Hematopoietic multipotent progenitor cell (in vitro differentiated cells): Measurements from ENCODE around the gene POMC. TPM values are rescaled to one million over a fixed set of nuclear protein-coding genes. Genes with fewer than 3 reads are reported as not detected.
A peak's percentile ranks its signal among the peaks of the same experiment; 100 is the strongest.
"Not testable (repeated sequence)": the region's sequence is repeated elsewhere in the genome, so short reads cannot be mapped to it uniquely, and the experiment has no call there.

Experiments
- DNase-seq, 3 donors: peaks; one replicate each; pipeline ENCODE4 v3.0.0-alpha.2; 2011 to 2015; ENCODE audit warnings: low read depth in 2 of 3, low spot score in 2 of 3
- total RNA-seq: library from RNA; depleted of rRNA; stranded (reverse); fragments of >200 nt; gene quantifications from one replicate; pipeline ENCODE4 v1.2.3, GENCODE V29; 2012

POMC gene
- 23.4 TPM for total RNA-seq

DNA sequence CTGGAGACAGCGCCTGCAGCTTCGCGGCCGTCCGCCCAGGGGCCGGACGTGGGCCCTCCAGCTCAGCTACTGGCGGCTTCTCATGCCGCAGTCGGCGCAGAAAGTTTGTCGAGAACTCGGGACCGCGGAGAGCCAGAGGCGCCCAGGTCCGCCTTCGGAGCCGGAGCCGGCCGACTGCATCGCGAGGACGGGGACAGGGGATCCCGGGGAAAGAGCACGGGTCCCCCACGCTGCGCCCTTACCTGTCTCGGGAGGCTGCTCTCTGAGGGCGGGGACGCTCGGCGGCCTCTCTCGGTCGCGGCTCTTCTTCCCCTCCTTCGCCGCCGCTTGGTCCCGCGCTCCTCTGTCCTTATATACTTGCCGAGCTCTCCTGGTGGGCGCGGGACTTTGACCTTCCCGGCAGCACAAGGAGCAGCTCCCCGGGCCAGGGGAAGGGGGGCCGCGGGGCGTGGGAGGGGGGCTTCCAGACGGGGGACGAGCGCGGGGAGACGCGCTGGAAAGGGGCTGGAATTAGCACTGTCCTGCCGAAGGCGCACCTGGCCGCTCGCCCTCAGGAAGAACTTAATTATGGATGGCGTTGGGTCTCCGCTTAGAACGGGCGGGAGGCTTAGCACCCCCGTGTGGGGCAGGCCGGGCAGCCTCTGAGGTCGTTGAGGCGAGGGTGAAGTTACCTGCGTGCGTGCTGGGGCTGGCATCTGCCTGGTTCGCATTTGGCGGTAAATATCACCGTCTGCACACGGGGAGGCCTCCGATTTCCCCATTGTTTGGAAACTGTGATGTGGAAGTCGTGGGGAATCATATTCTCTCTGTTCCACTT, at the start of gene POMC:
Gene POMC, minus strand, starts transcription at position 325 of the 817 bp plus-strand sequence. CDS start 3,808 bp downstream, outside the sequence.
- DNase-seq: peak in 2 of 3 donors; percentile 28 to 51

DNA sequence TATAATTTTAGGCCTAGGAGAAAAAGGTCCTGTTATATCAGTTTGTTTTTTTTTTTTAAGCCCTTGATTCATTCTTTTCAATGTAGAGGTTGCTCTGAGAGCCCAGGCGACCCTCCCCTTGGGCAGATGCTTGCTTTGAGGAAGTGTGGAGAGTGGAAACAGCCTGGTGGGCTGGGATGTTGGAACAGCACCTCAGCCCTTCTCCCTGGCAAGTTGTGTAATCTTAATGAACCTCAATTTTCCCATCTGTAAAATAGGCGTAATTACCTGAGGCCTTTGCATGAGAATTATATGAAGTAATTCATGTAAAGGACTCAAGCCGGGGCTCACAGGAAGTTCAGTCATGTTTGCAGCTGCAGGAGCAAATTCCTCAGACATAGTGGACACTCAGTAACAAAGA, 49.7 kb upstream of the POMC start:
- peak in 1 of 3 donors; percentile 30 for DNase-seq

DNA sequence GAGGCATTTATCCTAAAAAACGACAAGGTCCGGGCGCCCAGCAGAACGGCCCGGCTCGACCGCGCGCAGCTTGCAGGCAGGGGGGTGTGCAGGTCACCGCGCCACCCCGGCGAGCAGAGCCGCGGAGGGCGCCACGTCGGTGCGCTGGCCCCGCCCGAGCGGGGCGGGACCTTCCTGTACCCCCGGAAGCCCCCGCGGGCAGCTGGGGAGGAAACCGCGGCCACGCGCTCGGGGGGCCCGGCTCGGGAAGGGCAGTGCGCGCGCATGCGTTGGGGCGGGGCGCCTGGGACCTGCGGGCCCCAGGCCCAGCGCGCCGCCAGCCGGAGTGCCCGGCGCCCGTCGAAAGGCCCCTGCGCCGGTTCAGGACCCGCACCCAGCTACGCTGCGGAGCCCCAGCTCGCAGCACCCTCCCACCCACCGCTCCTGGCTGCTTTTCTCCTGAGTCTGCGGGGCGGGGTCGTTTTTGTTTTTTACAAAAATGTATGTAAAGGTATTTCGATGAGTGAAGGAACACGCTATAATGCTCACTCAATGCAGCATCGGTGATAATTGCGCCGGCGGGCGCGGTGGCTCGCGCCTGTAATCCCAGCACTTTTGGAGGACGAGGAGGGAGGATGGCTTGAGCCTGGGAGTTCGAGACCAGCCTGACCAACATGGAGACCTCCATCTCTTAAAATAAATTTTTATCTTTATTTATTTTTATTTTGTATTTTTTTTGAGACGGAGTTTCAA, 47.7 kb upstream of the POMC start:
- peak; percentile 62 to 87 (median 87) for DNase-seq

DNA sequence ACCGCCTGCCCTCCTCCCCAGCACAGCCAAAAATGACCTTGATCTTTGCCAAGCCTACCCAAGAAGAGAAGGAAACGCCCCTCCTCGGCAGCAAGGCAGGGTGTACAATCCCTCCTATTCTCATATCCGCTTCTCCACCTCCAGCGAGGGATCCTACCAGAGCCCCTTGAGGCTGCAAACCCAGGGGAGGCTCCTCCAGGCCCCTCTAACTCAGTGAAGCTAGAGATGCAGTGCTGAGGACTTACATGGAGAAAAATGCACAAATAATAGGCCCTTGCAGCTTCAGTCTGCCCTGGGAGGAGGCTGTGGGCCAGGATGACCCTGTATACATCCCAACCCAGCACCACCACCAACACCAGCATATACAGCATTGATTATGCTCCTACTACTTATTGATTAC, 46.9 kb upstream of the POMC start:
- DNase-seq: no peak

DNA sequence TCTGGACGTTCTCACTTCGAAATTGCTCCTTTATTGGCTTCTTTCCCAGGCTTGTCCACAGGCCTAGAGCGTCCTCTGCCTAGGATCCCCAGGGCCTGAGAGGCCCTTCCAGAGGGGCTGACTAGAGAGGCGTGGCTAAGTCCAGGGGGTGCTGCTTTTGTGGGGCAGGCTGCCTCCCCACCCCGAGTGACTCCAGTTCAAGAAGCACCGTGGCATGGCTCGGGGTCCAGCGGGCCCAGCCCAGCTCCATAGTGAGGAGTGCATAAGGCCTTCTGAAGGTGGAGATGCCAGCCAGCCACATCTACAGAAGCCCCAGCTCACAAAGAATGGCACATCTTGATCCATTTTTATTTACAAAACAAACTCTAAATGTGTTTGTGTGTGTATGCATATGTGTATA, 44.8 kb upstream of the POMC start:
- no peak for DNase-seq

DNA sequence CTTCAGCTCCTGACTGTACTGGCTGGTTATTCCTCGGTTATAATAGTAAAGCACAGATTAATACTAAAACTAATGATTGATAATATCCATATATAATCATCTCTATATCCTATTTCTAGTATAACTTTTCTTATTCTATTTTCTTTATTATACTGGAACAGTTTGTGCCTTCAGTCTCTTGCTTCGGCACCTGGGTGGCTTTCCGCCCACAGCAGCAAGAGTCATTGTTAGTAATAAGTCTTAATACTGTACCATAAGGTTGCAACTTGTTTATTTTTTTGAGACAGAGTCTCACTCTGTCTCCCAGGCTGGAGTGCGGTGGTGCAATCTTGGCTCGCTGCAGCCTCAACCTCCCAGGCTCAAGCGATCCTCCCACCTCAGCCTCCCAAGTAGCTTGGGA, 42.5 kb upstream of the POMC start:
- not testable (repeated sequence) for DNase-seq

DNA sequence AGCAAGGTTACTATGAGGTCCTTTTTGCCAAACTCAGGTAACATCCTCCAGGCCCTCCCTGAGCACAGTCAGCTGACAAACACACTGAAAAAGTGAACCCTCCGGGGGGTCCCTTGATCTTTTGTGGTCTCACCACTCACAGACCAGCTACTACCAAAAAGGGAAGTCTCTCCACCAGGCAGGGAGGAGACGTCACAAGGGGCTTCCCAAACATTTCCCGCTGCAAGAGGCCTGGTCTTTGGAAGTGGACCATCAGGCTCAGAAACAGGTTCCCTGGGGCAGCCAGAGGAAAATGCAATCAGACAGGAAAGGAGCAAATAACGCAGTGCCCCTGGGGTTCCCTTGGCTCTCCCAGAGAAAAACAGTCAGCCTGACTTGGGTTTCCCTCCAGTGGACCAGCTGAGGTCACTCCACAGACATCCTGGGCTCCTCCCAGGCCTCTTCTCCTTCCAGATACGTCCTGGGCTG, 38.7 kb upstream of the POMC start:
- DNase-seq: peak in 2 of 3 donors; percentile 77 to 85

DNA sequence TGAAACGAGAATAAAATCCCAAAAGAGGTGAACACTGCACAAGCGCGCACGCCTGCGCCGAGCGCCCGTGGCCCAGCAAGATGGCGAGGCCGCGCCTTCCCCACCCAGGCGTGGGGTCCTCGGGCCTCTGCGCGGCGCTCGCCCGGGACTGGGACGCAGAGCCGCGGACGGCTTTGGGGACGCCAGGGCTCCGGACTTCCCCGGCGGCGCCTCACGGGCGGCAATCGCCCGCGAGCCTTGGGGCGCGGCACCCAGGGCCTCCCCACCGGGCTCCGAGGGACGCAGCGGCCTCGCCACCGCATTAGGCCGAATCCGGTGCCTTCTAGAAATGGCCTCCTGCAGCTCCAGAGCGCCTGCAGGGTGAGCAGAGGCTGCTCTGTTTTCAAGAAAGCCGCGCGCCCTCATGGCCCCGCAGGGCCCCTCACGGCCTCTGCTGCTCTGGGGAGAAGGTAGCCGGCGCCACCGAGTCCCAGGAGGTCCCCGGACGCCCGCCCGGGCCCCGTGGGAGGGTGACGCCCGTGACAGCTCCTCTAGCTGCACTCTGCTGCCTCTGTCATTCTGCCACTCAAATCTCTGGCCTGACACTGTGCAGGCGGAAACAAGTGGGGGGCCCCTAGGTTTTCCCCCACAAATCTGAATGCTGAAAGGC, 35.9 kb upstream of the POMC start:
- peak in 1 of 3 donors; percentile 34 for DNase-seq

DNA sequence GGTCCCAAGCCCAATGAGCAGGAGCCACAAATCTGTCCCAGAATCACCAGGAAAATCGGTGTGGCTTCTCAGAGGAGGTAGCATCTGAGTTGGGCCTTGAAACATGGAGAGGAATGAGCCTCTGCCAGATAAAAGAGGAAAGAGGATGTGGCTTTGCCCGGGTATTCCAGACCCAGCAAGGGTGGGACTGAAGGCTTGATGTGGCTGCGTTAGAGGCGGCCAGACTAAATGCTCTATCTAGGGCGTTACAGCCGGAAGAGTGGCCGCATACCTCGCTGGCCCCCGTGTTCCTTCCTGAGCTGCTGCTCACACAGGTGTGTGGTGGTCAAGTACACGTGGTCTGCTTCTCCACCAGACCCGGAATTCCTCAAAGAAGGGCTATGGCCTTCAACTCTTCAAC, 33.9 kb upstream of the POMC start:
- DNase-seq: no peak

DNA sequence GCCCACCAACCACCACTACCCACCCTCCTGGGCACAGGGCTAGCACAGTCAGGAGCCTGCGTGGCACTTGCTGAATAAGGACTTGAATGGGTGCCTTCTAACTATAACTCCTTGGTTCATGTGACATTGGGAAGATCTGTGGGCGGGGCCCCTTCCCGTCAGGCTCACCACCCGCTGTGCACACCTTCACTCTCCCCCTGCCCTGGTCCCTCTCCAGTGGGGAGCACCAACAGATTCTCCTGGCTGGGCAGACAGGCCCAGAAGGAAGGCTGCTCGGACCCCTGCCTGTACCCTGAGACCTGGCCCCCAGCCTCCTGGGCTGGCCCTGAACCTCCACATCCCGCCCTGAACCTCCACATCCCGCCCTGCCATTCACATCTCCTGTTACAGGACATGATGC, 33.4 kb upstream of the POMC start:
- no peak for DNase-seq

DNA sequence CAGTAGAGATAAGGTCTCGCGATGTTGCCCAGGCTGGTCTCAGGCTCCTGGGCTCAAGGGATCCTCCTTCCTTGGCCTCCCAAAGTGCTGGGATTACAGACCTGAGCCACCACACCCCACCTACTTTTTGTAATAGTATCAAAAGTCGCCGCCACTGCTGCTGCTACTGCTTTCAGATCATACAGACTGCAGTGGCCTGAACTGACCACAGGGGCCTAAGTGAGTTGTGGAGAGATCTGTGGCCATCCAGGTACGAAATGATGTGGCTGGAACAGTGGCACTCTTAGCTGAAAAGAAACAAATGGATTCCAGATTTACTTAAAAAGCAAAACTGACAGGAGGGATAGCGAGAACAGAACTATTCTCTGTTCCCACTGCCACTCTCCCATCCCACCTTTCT, 32.9 kb upstream of the POMC start:
- DNase-seq: no peak

DNA sequence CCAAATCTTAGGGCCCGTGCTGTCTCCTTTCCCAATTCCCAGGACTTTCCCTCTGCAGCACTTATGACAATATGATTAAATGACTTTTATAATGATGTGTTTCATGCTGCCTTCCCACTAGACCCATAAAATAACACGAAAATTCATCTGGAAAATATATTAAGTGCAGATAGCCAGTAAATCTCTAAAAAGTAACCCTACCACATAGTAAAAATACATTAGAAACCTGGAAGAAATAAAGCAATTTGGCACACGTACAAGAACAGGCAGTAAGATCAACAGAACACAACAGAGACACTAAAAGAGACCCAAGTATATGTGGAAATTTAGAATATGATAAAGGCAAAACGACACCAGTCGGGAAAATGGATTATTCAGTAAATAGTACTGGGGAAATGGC, 30.2 kb upstream of the POMC start:
- no peak for DNase-seq

DNA sequence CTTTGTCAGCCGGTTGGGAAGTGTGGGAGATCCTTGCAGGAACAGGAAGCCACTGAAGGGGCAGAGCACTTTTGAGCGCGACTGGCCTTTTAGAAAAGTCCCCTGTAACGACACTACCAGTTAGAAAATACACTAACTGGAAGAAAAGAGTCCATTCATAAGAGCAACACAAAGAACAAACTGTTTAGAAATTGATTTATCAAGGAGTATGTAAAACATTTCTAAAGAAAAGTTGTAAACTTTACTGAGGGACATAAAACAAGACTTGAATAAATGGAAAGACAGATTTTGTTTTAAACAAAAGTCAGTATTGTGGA, 29.8 kb upstream of the POMC start:
- no peak for DNase-seq

DNA sequence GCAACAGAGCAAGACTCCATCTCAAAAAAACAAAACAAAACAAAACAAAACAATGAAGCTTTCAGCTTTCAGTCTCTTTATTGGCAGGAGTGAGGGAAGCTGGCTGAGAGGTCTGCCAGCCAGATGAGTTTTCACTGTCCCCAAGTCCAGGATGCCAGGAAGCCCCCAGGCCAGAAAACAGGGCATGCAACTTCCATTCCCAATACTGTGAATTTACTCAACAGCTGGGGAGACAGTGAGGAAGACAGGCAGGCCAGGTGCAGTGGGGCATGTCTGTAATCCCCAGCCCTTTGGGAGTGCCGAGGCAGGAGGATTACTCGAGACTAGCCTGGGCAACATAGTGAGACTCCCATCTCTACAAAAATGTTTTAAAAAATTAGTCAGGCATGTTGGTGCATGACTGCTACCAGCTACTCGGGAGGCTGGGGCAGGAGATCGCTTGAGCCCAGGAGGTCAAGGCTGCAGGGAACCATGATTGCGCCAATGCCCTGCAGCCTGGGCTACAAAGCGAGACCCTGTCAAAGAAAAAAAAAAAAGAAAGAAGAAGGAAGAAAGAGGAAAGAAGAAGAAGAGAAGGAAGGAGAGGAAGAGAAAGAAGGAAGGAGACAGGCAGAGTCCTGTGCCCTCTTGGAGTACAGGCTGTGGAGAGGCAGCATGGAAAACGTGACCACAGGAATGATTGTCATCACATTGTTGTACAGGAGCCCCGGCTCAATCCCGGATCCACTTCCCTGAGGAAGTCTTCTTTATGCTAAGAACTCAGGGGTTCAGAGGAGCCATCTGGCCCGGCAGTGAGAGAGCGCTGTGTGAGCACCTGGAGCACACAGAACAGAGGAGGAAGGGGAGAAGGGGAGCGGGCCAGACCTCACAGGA, 29.2 kb upstream of the POMC start:
- DNase-seq: no peak

DNA sequence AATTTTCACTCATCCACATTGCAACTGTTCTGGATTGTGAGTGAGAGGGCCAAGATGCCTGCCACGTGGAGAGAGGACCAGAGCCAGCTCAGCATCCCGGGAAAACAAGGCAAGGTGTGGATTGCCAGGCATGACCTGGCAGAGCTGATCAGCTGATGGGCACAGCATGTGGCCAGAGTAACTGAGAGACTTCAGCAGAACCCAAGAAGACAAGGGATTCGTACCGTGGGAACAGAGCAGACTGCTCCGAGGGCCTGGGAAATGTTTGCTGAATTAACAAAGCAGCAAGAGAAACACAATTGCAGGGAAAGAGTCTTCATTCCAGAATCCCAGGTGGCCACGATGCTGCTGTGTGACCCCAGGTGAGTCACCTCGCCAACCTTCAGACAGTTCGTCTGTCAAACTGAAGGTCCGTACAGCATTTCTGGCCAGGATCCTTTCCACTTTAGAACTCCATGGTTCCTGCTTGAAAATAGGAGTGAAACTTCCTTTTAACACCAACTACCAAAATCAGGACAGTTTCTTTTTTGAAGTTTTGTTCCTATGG, 26.3 kb upstream of the POMC start:
- no peak for DNase-seq

DNA sequence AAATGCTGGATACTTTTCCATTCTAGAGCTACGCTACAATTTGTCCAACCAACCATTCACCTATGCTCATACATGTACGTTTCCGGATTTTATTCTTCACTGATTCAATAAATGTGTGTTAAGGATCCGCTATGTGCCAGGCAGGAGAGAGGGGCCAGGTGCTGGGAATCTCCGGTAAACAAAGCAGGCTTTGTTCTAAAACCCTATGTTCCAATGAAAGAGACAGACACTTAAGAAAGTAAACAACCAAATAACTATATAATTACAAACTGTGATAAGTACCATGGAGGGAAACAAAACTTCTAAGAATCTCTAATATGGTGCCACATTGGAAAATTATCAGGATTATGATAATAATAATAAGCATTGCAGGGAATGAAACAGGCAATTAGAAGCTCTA, 22.2 kb upstream of the POMC start:
- no peak for DNase-seq

DNA sequence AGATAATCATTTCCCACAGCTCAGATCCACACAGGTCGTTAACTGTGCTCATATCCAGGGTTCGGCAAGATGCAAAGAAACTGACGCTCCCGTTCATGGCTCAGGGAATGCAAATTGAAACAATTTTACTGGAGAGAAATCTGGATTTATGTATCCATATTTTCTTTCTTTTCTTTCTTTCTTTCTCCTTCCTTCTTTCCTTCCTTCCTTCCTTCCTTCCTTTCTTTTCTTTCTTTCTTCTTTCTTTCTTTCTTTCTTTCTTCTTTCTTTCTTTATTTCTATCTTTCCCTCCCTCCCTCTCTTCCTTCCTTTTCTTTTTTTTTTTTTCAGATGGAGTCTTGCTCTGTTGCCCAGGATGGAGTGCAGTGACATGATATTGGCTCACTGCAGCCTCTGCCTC, 20.0 kb upstream of the POMC start:
- DNase-seq: no peak

DNA sequence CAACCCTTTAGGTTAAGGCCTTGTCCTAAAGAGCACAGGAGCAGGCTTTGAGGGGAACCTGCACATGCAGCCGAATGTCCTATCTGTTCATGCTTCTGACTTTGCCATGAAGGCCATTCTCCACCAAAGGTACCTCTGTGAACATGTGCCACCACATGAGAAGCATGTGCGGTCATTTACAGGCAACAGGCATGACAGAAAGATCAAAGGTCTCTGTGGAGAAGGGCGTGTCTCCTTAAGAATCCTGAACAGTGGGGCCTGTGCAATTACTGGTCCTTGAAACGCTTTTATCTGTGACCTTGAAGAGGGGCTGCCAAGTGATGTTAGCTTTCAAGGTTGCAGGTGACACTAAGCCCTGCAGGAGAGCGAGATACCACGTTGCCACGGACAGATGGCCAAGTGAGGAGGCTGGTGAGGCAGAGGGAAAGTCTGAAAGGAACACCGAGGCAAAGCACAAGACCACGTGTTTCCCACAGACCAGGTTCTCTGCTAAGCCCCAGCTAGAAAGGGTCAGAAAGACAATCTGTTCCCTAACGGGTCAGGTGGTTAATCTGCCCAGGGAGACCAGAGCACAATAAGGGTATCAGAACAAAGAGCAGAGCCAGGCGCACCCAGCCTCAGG, 19.5 kb upstream of the POMC start:
- DNase-seq: no peak

DNA sequence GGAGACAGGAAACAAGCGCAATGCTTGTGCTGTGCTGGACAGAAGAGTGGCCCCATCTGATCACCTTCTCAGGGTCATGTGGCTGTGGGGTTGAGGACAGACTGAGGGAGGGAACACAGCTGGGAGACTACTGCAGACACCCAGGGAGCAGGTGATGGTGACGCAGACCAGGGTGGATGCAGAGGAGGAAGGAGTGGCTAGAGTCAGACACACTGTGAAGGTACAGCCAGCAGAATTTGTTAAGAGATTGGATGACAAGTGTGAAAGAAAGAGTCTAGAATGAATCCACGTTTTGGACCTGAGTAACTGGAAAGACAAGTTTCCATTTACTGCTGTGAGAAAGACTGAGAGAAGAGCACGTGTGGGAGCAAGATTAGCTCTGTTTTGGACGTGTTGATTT, 15.9 kb upstream of the POMC start:
- DNase-seq: no peak

DNA sequence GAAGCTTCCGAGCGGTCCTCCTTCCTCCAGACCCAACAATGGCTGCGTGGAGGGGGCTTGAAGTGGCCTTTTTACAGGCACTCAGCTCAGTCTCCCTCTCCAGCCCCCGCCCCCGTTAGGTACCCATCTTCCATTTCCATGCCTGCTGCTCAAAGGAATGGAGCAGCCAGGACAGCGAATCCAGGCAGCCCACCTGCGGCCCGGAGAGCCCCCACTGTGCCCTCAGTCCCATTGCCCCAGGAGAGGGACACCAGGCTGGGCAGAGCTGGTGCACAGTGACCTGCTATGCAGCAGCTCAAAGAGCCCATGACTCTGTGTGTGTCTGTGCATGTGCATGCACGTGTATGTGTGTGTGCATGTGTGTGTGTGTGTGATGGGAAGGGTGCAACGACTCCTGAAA, 10.6 kb upstream of the POMC start:
- no peak for DNase-seq
